ENCODE measurements around the gene ESYT1.

GRCh38 chr12:56103066-56103711 lies 24.9 kb upstream of the ESYT1 start:
- no peak for TF ChIP-seq EZH2 (IDR thresholded peaks at IDR 0.05; ENCODE audit: borderline replicate concordance, low read length)
- no peak for TF ChIP-seq CTCF (conservative IDR thresholded peaks at IDR 0.05 in 1 of 2, IDR thresholded peaks at IDR 0.05 in 1 of 2; ENCODE audit: extremely low read depth in 1 of 2, insufficient read depth in 1 of 2, low read depth in 1 of 2, low read length in 2 of 2)

Data from mammary epithelial cell (primary cell).